CD4-positive, alpha-beta T cell treated with Interleukin-15 for 1 hour (primary cell): Measurements from ENCODE around the gene HYAL3.
"Not testable (repeated sequence)": the region's sequence is repeated elsewhere in the genome, so short reads cannot be mapped to it uniquely, and the experiment has no call there.

ENCODE experiments used
- DNase-seq: peaks from one replicate; pipeline ENCODE4 v3.0.0-alpha.2; 2020

HYAL3 gene

DNA sequence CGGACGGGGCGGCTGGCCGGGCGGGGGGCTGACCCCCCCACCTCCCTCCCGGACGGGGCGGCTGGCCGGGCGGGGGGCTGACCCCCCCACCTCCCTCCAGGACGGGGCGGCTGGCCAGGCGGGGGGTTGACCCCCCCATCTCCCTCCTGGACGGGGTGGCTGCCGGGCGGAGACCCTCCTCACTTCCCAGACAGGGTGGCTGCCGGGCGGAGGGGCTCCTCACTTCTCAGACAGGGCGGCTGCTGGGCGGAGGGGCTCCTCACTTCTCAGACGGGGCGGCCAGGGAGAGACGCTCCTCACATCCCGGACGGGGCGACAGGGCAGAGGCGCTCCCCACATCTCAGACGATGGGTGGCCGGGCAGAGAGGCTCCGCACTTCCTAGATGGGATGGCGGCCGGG lies 12.8 kb upstream of the HYAL3 start:
- DNase-seq = not testable (repeated sequence)

DNA sequence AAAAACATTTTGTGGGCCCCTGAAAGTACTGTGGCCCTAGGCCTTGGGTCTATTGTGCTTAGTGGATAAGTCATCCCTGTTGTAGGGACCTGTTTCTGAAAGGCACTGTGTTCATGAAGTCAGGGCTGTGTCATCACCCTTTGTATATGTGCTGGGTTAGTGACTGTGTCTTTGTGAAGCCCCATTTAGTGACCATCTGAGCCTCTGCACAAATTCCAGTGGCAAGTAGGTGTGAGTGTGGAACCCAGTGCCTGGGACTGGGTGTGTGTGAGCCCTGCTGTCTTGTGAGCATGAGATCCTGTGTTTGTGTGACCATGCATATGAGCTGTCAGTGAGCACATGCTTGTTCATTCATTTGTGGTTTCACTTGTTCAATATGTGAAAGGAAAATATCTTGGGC lies 5.4 kb upstream of the HYAL3 start:
- DNase-seq = no peak

- DNase-seq = no peak
Observed at GRCh38 chr3:50303013-50303815, 4.0 kb upstream of the HYAL3 start, which contains the start of gene HYAL1. HYAL1 (minus strand) TSS chr3:50303574; CDS start chr3:50302956, 618 bp downstream.

GRCh38 chr3:50302095-50303012 lies 3.1 kb upstream of the HYAL3 start:
- no peak for DNase-seq

DNA sequence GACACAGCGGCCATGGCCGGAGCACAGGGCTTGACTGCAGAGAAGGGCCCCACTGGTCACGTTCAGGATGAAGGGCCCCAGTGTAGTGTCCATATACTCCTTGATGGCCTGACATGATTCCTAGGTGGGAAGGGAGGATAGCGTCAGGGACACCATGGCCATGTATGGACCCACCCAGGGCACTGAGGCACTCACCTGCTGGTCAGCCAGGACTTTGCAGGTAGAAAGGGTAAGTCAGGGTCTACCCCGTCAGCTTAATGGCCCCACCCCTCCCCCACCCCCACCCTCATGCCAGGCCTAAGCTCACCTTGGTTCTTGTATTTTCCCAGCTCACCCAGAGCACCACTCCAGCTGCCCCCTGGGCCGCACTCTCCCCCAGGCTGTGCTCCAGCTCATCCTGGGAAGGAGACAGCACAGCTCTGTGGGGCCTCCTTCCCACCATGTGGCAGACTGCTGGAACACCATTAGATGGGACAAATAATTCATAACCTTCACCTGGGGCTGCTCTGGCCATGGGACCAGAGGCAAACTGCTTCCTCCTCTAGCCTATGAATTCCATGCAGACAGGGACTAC lies 1.6 kb upstream of the HYAL3 start:
- no peak for DNase-seq

GRCh38 chr3:50299929-50300680 lies 900 bp upstream of the HYAL3 start:
- DNase-seq = peak; percentile 69

GRCh38 chr3:50299638-50299928 lies 378 bp upstream of the HYAL3 start:
- DNase-seq = no peak

- no peak for DNase-seq
Observed at GRCh38 chr3:50297896-50298725, 1.1 kb downstream of the HYAL3 start.

DNA sequence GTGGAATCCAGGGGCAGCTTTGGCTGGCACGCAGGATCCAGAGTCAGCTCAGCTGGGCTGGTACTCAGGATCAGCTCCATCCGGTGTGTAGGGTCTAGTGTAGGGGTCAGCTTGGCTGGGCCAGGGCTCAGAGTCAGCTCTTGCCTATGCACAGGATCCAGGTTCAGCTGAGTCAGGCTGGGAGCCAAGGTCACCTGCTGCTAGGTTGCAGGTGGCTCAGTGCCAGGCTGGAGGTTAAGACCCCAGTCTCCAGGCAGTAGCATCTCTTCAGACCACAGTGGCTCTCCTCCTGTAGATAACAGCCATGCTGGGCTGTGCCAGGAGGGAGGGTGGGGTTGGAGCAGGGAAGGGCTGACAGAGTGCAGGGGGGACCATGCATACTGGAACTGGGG lies 1.8 kb downstream of the HYAL3 start:
- no peak for DNase-seq

DNA sequence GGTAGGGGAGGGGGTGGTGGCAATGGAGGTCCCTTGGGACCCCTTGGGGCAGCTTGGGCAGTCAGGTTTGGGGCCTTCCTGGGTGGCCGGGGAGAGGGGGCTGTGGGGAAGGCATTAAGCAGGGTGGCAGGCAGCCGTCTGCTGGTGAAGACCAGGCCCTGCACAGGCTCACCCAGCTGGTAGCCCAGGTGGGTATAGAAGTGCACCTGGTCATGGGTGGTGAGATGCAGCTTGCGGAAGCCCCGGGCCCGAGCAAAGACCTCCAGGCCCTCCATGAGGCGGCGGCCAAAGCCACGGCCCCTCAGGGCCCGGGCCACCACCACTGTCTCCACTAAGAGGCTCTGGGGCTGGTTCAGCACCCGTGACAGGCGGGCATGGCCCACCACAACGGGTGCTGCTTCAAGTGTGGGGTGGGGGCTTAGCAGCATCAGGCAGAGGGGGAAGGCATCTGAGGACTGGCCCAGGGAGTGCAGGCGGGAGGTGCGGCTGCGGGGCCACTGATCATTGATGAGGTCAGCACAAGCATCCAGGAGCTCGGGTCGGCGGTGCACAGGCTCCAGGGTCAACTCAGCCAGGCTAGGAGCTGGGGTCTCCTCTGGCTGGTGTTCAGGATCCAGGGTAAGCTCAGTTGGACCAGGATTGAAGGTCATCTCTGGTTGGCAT lies 2.4 kb downstream of the HYAL3 start:
- DNase-seq = no peak

DNA sequence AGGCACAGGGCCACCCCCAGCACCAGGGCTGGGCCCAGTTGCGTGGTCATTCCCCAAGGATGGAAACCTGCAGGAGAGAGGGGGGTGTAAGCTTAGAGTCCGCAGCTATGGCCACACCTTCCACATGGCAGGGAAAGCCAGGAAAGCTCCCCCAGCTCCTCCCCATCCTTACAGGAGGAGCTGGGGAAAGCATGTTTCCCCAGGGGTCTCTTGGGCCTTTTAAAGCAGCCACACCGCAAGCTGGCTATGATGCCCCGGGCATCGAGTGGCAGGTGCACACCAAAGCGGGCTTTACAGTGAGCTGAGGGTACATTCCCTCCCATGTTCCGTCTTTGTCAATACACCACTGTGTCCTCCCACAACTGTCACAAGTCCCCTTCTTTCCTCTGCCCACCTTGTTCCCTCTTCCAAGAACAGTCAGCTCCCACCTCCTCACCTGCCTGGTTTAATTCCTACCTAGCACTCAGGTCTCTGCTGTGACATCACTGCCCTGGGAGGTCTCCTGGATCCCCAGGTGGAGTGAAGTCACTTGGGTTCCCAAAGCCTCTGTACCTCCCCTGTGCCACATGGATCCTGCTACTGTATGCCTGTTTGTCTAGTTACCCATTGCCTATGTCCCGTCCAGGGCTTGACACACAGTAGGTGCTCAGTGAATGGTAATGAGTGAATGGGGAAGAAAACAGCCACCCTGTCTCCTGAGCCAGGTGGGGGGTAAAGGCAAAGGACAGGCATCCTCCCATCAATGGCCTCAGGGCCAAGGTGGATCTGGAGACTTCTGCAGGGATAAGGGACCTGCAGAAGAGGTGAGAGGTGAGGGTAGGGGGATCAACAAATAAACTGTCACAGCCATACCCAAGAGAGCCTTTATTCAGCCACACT lies 3.4 kb downstream of the HYAL3 start:
- no peak for DNase-seq

DNA sequence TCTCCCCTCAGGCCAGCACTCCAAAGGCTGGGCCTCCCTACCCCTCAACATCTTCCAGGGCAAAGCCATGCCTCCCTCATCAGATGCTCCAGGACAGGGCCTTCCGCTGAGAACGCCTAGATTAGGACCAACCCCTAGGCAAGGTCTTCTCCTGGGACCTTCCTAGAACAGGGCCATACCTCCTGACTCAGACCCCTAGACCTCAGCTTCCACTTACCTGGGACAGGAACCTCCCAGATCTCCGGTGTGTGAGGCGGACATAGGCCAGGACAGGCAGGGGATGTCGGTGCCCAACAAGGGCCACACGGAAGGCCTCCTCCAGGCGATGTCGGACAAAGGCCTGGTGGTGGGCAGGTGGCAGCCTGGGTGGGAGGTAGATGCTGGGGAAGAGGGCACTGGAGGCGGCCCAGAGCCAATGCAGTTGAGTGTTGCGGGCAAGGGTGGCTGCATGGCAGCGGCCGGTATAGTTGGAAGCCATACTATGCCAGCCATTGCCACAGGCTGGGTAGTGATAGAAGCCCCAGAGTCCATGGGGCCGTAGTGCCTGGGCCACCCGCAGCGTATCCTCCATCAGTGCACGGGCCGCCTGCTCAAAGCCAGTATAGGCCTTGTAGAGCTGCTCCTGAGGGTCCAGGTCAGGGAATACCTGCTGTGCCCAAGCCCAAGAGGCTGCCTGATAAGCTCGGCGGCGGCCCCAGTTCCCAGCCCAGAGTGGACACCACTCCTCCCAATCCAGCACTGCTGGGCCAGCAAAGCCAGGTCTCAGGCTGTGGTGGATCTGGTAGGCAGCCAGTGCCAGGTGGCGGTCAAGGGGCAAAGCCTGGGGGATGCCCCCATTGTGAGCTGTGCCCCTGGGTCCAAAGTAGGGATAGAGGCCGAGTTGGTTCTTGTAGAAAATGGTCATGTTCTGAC lies 4.5 kb downstream of the HYAL3 start:
- no peak for DNase-seq

DNA sequence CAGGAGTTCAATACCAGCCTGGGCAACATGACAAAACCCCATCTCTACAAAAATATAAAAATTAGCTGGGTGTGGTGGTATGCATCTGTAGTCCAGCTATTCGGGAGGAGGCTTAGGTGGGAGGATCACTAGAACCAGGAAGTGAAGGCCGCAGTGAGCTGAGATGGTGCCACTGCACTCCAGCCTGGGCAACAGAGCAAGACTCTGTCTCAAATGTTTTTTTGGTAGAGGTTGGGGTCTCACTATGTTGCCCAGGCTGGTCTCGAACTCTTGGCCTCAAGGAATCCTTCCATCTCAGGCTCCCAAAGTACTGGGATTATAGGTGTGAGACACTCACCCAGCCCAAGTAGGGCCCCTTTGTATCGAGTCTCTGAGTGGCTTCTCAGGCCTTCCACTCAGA lies 5.1 kb downstream of the HYAL3 start:
- no peak for DNase-seq

GRCh38 chr3:50293079-50293801 lies 6.0 kb downstream of the HYAL3 start:
- DNase-seq = no peak

- DNase-seq = peak; percentile 96
Observed at GRCh38 chr3:50292159-50293078, 6.8 kb downstream of the HYAL3 start, which contains the start of gene IFRD2. IFRD2 (minus strand) TSS chr3:50292429; CDS start chr3:50292274, 155 bp downstream.

- no peak for DNase-seq
Observed at GRCh38 chr3:50290161-50290641, 9.0 kb downstream of the HYAL3 start.

- no peak for DNase-seq
Observed at GRCh38 chr3:50289130-50289529, 10.1 kb downstream of the HYAL3 start.
